Astrocyte (in vitro differentiated cells and primary cell): Measurements from ENCODE around the gene PRSS38. TPM values are rescaled to one million over a fixed set of nuclear protein-coding genes. Genes with fewer than 3 reads are reported as not detected.
A peak's percentile ranks its signal among the peaks of the same experiment; 100 is the strongest.

ENCODE experiments used
- DNase-seq: peaks from one replicate; pipeline ENCODE4 v3.0.0-alpha.2; 2010; ENCODE audit warnings: low read depth
- FAIRE-seq: peaks from 2 replicates; lab custom pipeline; 2011; peaks lifted over from hg19 to GRCh38; lab: Jason Lieb, UNC
- H2AFZ ChIP-seq: 2 replicates; pipeline ENCODE4 v1.6.0; 2012; ENCODE audit warnings: low read depth, low read length, inconsistent platforms
- H3K27ac ChIP-seq: 2 replicates; pipeline ENCODE4 v1.5.1; 2011; ENCODE audit warnings: low read depth, low read length, inconsistent platforms
- H3K27me3 ChIP-seq: 2 replicates; pipeline ENCODE4 v1.6.0; 2011; ENCODE audit warnings: low read length, inconsistent platforms; ENCODE audit not compliant: insufficient read depth
- H3K36me3 ChIP-seq: 2 replicates; pipeline ENCODE4 v1.5.1; 2011; ENCODE audit warnings: low read length, inconsistent platforms; ENCODE audit not compliant: insufficient read depth
- H3K4me1 ChIP-seq: 2 replicates; pipeline ENCODE4 v1.5.1; 2011; ENCODE audit warnings: low read length, inconsistent platforms; ENCODE audit not compliant: insufficient read depth
- H3K4me2 ChIP-seq: 2 replicates; pipeline ENCODE4 v1.6.0; 2012; ENCODE audit warnings: low read length, inconsistent platforms
- H3K4me3 ChIP-seq: 2 replicates; pipeline ENCODE4 v1.5.1; 2011; ENCODE audit warnings: low read depth, mild to moderate bottlenecking, low read length, inconsistent platforms; ENCODE audit not compliant: insufficient read depth
- H3K79me2 ChIP-seq: 2 replicates; pipeline ENCODE4 v1.6.0; 2012; ENCODE audit warnings: mild to moderate bottlenecking, low read length, inconsistent platforms; ENCODE audit not compliant: insufficient read depth
- H3K9ac ChIP-seq: 2 replicates; pipeline ENCODE4 v1.6.0; 2012; ENCODE audit warnings: mild to moderate bottlenecking, low read length, inconsistent platforms
- H3K9me3 ChIP-seq: 2 replicates; pipeline ENCODE4 v1.5.1; 2012; ENCODE audit warnings: low read depth, mild to moderate bottlenecking, low read length, inconsistent platforms; ENCODE audit not compliant: insufficient read depth
- H4K20me1 ChIP-seq: 2 replicates; pipeline ENCODE4 v1.6.0; 2012; ENCODE audit warnings: low read length, inconsistent platforms; ENCODE audit not compliant: insufficient read depth
- H3K27ac Mint-ChIP-seq: one replicate; pipeline ENCODE4 v1.8.0; 2021; ENCODE audit warnings: mild to moderate bottlenecking, mixed read lengths; ENCODE audit not compliant: unreplicated experiment
- H3K27me3 Mint-ChIP-seq: one replicate; pipeline ENCODE4 v1.8.0; 2021; ENCODE audit warnings: low read depth, mixed read lengths; ENCODE audit not compliant: unreplicated experiment
- H3K36me3 Mint-ChIP-seq: one replicate; pipeline ENCODE4 v1.8.0; 2021; ENCODE audit warnings: low read depth, mixed read lengths; ENCODE audit not compliant: unreplicated experiment
- H3K4me1 Mint-ChIP-seq: one replicate; pipeline ENCODE4 v1.8.0; 2021; ENCODE audit warnings: low read depth, mixed read lengths; ENCODE audit not compliant: unreplicated experiment
- H3K4me3 Mint-ChIP-seq: one replicate; pipeline ENCODE4 v1.8.0; 2021; ENCODE audit warnings: mild to moderate bottlenecking, moderate library complexity, mixed read lengths; ENCODE audit not compliant: unreplicated experiment
- H3K9me3 Mint-ChIP-seq: one replicate; pipeline ENCODE4 v1.8.0; 2021; ENCODE audit warnings: mild to moderate bottlenecking, mixed read lengths; ENCODE audit not compliant: unreplicated experiment
- CTCF ChIP-seq: IDR thresholded peaks from 2 replicates; pipeline ENCODE4 v1.5.1; 2011; ENCODE audit warnings: low read depth, mild to moderate bottlenecking, inconsistent platforms, low read length, moderate library complexity; ENCODE audit not compliant: insufficient read depth
- EZH2 ChIP-seq: IDR thresholded peaks from 2 replicates; pipeline ENCODE4 v1.6.1; 2012; ENCODE audit warnings: mild to moderate bottlenecking, low read length, inconsistent platforms; ENCODE audit not compliant: insufficient read depth
- total RNA-seq: library from RNA; stranded (reverse); gene quantifications from 2 replicates; pipeline ENCODE4 v1.2.1, GENCODE V29; 2021

PRSS38 gene
- total RNA-seq, 1 donor from 2014 or later: not detected

DNA sequence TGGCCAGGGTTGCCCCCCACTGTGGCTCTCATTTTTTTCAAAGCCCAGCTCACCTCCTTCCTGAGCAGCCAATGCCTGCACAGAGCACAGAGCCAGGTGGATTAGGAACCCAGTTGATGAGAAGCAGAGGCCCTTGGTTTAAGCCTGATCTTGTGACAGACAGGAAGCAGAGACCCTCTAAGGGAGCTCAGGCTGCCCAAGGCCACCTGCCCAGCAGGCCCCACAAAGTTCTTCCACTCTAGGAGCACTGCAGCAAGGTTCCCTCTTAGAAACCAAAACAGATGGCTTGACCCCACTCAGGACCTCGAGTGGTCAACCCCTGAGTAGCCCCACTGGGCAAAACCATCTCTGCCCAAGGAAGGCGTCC, 25.5 kb upstream of the PRSS38 start:
- H3K4me3 Mint-ChIP-seq: no peak overlapping the region
- no peak for TF ChIP-seq CTCF
- TF ChIP-seq EZH2: no peak
- peaks cover 4% of the 10 kb centered on the region for H3K4me1 Mint-ChIP-seq
- H3K79me2 ChIP-seq: no peaks in the 10 kb centered on the region
- no peaks in the 10 kb centered on the region for H3K9me3 Mint-ChIP-seq
- no peak overlapping the region for H3K27ac ChIP-seq
- no peak overlapping the region for H3K4me3 ChIP-seq
- H3K27ac Mint-ChIP-seq: peak overlapping the region; percentile 34
- FAIRE-seq (no peak), DNase-seq (no peak)
- no peaks in the 10 kb centered on the region for H3K36me3 ChIP-seq
- H4K20me1 ChIP-seq: no peaks in the 10 kb centered on the region
- no peak overlapping the region for H2AFZ ChIP-seq
- peaks cover 20% of the 10 kb centered on the region for H3K27me3 Mint-ChIP-seq
- no peaks in the 10 kb centered on the region for H3K27me3 ChIP-seq
- no peak overlapping the region for H3K4me2 ChIP-seq
- H3K36me3 Mint-ChIP-seq: no peaks in the 10 kb centered on the region
- H3K9me3 ChIP-seq: no peaks in the 10 kb centered on the region
- H3K9ac ChIP-seq: no peak overlapping the region
- H3K4me1 ChIP-seq: peaks cover 35% of the 10 kb centered on the region

DNA sequence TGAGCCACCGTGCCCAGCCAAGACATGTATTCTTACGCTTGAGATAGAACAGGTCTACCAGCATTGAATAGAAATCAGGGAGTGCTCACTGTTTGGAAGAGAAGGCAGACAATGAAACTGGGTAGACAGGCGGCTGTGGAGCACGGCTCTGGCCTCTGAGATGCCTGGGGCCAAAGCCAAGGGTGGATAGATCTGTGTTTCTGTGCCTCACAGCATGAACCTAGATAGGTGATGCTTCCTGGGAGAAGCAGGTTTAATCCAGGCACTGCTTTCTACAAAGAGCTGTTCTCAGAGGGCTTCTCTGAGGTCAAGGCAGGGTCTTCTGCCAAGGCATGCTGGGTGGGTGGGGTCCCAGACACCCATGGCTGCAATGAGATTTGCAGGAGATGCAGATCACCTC, 24.6 kb upstream of the PRSS38 start:
- H3K27ac Mint-ChIP-seq: no peak overlapping the region
- peaks cover 4% of the 10 kb centered on the region for H3K4me1 Mint-ChIP-seq
- H3K4me2 ChIP-seq: no peak overlapping the region
- H2AFZ ChIP-seq: no peak overlapping the region
- H3K27ac ChIP-seq: no peak overlapping the region
- no peaks in the 10 kb centered on the region for H3K79me2 ChIP-seq
- no peak for TF ChIP-seq CTCF
- TF ChIP-seq EZH2: no peak
- no peaks in the 10 kb centered on the region for H3K36me3 Mint-ChIP-seq
- FAIRE-seq: no peak
- H3K9ac ChIP-seq: no peak overlapping the region
- no peak overlapping the region for H3K4me3 Mint-ChIP-seq
- H3K4me1 ChIP-seq: peaks cover 35% of the 10 kb centered on the region
- H4K20me1 ChIP-seq: no peaks in the 10 kb centered on the region
- no peak for DNase-seq
- H3K27me3 ChIP-seq: no peaks in the 10 kb centered on the region
- no peak overlapping the region for H3K4me3 ChIP-seq
- H3K36me3 ChIP-seq: no peaks in the 10 kb centered on the region
- H3K9me3 ChIP-seq: no peaks in the 10 kb centered on the region
- peaks cover 18% of the 10 kb centered on the region for H3K27me3 Mint-ChIP-seq
- H3K9me3 Mint-ChIP-seq: no peaks in the 10 kb centered on the region

DNA sequence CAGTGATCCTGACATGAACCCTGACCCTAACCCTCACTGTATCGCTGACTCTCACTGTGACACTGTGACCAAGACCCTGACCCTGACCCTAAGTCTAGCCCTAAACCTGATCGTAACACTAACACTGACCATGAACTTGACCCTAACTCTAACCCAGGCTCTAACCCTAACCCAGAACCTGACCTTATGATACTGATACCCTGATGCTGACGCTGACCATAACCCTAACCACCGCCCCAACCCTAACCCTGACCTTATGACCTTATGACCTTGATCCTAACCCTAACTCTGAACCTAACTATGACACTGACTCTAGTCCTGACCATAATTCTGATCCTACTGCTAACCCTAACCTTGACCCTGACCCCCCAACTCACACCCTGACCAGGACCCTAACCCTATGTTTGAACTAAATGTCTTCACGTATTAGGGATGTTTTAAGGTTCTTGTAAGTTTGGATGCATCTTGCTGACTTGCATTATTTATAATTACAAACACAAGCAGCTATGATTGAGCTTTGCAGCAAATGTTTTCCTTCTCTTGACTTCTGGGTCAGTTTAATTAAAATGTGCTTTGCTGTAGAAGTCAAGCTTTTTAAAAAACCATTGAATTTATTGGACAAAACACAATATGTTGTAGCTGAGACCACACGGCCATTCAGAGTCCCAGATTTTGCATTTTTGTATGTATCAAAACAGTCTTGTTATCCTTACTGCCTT, 23.9 kb upstream of the PRSS38 start:
- no peak for FAIRE-seq
- Mint-ChIP-seq H3K27me3 (peaks cover 14% of the 10 kb centered on the region), H3K36me3 (no peaks in the 10 kb centered on the region), H3K4me3 (no peak overlapping the region), H3K9me3 (no peaks in the 10 kb centered on the region), H3K27ac (no peak overlapping the region), H3K4me1 (peaks cover 4% of the 10 kb centered on the region)
- no peak overlapping the region for H3K4me2 ChIP-seq
- DNase-seq: no peak
- H3K4me3 ChIP-seq: no peak overlapping the region
- H4K20me1 ChIP-seq: no peaks in the 10 kb centered on the region
- H3K9me3 ChIP-seq: no peaks in the 10 kb centered on the region
- no peaks in the 10 kb centered on the region for H3K79me2 ChIP-seq
- no peak overlapping the region for H2AFZ ChIP-seq
- peaks cover 35% of the 10 kb centered on the region for H3K4me1 ChIP-seq
- H3K27me3 ChIP-seq: no peaks in the 10 kb centered on the region
- H3K27ac ChIP-seq: no peak overlapping the region
- H3K9ac ChIP-seq: no peak overlapping the region
- no peak for TF ChIP-seq CTCF
- TF ChIP-seq EZH2: no peak
- no peaks in the 10 kb centered on the region for H3K36me3 ChIP-seq
